Measurements from ENCODE around the gene KBTBD7. TPM values are rescaled to one million over a fixed set of nuclear protein-coding genes. Genes with fewer than 3 reads are reported as not detected.
A peak's percentile ranks its signal among the peaks of the same experiment; 100 is the strongest.

The KBTBD7 gene
- total RNA-seq, 2 experiments from 2014 or later, result 2.3 to 2.5 TPM

DNA sequence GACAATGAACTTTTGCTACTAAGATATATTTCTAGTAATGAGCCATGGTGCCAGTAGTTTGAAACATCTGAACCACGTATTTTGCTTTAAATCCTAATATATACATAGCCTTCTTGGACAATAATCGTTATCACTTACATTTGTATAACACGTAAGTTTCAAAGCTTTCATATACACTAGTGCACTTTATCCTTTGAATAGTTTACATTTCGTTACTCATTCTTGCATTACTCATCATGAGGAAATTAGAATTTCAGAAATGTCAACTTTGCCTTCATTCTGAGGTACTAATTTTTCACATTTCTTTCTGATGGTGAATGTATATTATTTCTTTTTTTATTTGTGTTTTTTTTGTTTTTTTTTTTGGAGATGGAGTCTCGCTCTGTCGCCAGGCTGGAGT, 5.8 kb downstream of the KBTBD7 start:
- Mint-ChIP-seq H3K36me3 (ENCODE audit: low read depth) (peaks cover 20% of the 10 kb centered on the region), H3K4me3 (no peak overlapping the region), H3K4me1 (ENCODE audit: low read depth) (peaks cover 21% of the 10 kb centered on the region), H3K27ac (no peak overlapping the region), H3K27me3 (no peaks in the 10 kb centered on the region), H3K9me3 (peaks cover 5% of the 10 kb centered on the region)
- ChIA-PET CTCF (no interaction called here), POLR2A (interaction anchor here (0.7 kb wide), 1 partner anchor 52 kb away, joined by 3 read pairs; no protein-coding TSS in a partner anchor)
- DNase-seq (no peak), ATAC-seq (no peak)
- TF ChIP-seq CTCF (IDR thresholded peaks at IDR 0.05), result no peak
- intact Hi-C loops (cut with micrococcal nuclease), result no loop called here

DNA sequence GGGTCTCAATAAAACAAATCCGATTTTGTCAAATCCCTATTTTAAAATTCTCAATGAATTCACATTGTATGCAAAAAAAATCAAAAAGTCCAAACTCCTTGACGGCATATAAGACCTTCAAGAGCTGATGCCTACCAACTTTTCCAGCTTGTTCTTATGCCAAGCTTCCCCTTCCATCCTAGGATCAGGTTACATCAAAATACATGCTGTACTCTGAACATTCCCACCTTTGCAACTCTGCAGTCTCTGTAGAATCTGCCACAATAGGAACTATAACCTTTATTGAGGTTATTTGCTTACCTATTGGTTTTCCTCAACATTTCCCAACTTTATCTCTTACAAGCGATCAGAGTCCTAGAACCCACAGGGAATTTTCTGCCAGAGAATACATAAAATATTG, 7.9 kb downstream of the KBTBD7 start:
- intact Hi-C loops (cut with micrococcal nuclease), result no loop called here
- Mint-ChIP-seq H3K27me3 (no peaks in the 10 kb centered on the region), H3K27ac (no peak overlapping the region), H3K9me3 (peaks cover 5% of the 10 kb centered on the region), H3K4me1 (ENCODE audit: low read depth) (peaks cover 5% of the 10 kb centered on the region), H3K4me3 (no peak overlapping the region), H3K36me3 (ENCODE audit: low read depth) (peaks cover 9% of the 10 kb centered on the region)
- ATAC-seq (no peak), DNase-seq (no peak)
- POLR2A ChIA-PET, result interaction anchor here (1.2 kb wide), 1 partner anchor 10 kb away, joined by 5 read pairs; no protein-coding TSS in a partner anchor
- CTCF ChIA-PET, result no interaction called here
- no peak for TF ChIP-seq CTCF (IDR thresholded peaks at IDR 0.05)

GRCh38 chr13:41182231-41182630, 12.1 kb downstream of the KBTBD7 start:
- intact Hi-C loops (cut with micrococcal nuclease), result no loop called here
- H3K4me3 Mint-ChIP-seq, result no peak overlapping the region
- no peaks in the 10 kb centered on the region for H3K9me3 Mint-ChIP-seq
- ATAC-seq (no peak), DNase-seq (no peak)
- ChIA-PET POLR2A (interaction anchor here (0.6 kb wide), 1 partner anchor 17 kb away, joined by 4 read pairs; no protein-coding TSS in a partner anchor), CTCF (no interaction called here)
- H3K27ac Mint-ChIP-seq, result no peak overlapping the region
- no peaks in the 10 kb centered on the region for H3K36me3 Mint-ChIP-seq (ENCODE audit: low read depth)
- peaks cover 16% of the 10 kb centered on the region for H3K4me1 Mint-ChIP-seq (ENCODE audit: low read depth)
- no peak for TF ChIP-seq CTCF (IDR thresholded peaks at IDR 0.05)
- no peaks in the 10 kb centered on the region for H3K27me3 Mint-ChIP-seq

- Mint-ChIP-seq H3K36me3 (ENCODE audit: low read depth) (peaks cover 11% of the 10 kb centered on the region), H3K4me3 (no peak overlapping the region), H3K4me1 (ENCODE audit: low read depth) (peaks cover 16% of the 10 kb centered on the region), H3K27me3 (no peaks in the 10 kb centered on the region), H3K9me3 (peaks cover 16% of the 10 kb centered on the region), H3K27ac (peak overlapping the region; percentile 43)
- ATAC-seq, result peak; percentile 68
- DNase-seq, result peak; percentile 28
- POLR2A ChIA-PET, result no interaction called here
- TF ChIP-seq CTCF (IDR thresholded peaks at IDR 0.05), result no peak
- intact Hi-C loops (cut with micrococcal nuclease), result no loop called here
- CTCF ChIA-PET, result interaction anchor here (1.6 kb wide), 1 partner anchor 53 kb away, joined by 4 read pairs; no protein-coding TSS in a partner anchor
Observed at GRCh38 chr13:41179593-41180250, 14.6 kb downstream of the KBTBD7 start.

- no peak overlapping the region for H3K27ac Mint-ChIP-seq
- POLR2A ChIA-PET, result no interaction called here
- no peak for TF ChIP-seq CTCF (IDR thresholded peaks at IDR 0.05)
Observed at GRCh38 chr13:41178040-41178439, 16.3 kb downstream of the KBTBD7 start.

More at GRCh38 chr13:41178040-41178439, 16.3 kb downstream of the KBTBD7 start:
- peaks cover 13% of the 10 kb centered on the region for H3K36me3 Mint-ChIP-seq (ENCODE audit: low read depth)
- no peaks in the 10 kb centered on the region for H3K27me3 Mint-ChIP-seq
- intact Hi-C loops (cut with micrococcal nuclease), result no loop called here
- H3K4me3 Mint-ChIP-seq, result no peak overlapping the region
- DNase-seq, result no peak
- CTCF ChIA-PET, result interaction anchor here (1.0 kb wide), 1 partner anchor 19 kb away, joined by 3 read pairs; no protein-coding TSS in a partner anchor
- peaks cover 16% of the 10 kb centered on the region for H3K4me1 Mint-ChIP-seq (ENCODE audit: low read depth)
- no peak for ATAC-seq
- peaks cover 21% of the 10 kb centered on the region for H3K9me3 Mint-ChIP-seq

Measured in activated CD8-positive, alpha-beta T cell treated with anti-CD3 and anti-CD28 coated beads for 36 hours (primary cell).